IMR-90 (cell line): ENCODE measurements around the gene ZNF3. TPM values are rescaled to one million over a fixed set of nuclear protein-coding genes. Genes with fewer than 3 reads are reported as not detected.
A peak's percentile ranks its signal among the peaks of the same experiment; 100 is the strongest.

Experiments used
- ATAC-seq: fragments of 200-7000 bp; cut with Tn5 transposase; 2 replicates; pipeline ENCODE4 v1.9.1; 2020; ENCODE audit warnings: low read depth, mild to moderate bottlenecking, moderate library complexity
- BruUV-seq: library from RNA; stranded (reverse); fragments of 400-500 nt; replicated peaks from 2 replicates; lab custom pipeline; 2021; lab: Mats Ljungman, UMichigan
- CTCF ChIA-PET: fragments of 300-600 bp; formaldehyde crosslinking; extraction: SDS; loops from one replicate; lab custom pipeline; 2021; ENCODE audit warnings: antibody characterized with exemption; lab: Yijun Ruan, JAX
- POLR2A ChIA-PET: fragments of 300-600 bp; sonication (Branson Sonifier 250); formaldehyde crosslinking; loops from one replicate; lab custom pipeline; 2022; ENCODE audit warnings: antibody characterized with exemption; ENCODE audit not compliant: unreplicated experiment; lab: Charles Lee
- DNase-seq: peaks from one replicate; pipeline ENCODE4 v3.0.0; 2013
- H2AFZ ChIP-seq: replicated peaks from 2 replicates; pipeline ENCODE3; 2013; ENCODE audit warnings: low read length, mild to moderate bottlenecking; ENCODE audit not compliant: poor library complexity
- H2AK5ac ChIP-seq: 2 replicates; pipeline ENCODE4 v1.6.1; 2013; ENCODE audit warnings: low read depth, low read length, inconsistent platforms
- H2AK9ac ChIP-seq: replicated peaks from 2 replicates; pipeline ENCODE3; 2013; ENCODE audit warnings: mild to moderate bottlenecking, low read depth, low read length, moderate library complexity; ENCODE audit not compliant: poor library complexity
- H2BK120ac ChIP-seq: 2 replicates; pipeline ENCODE4 v1.6.1; 2013; ENCODE audit warnings: low read depth, low read length, inconsistent platforms
- H2BK15ac ChIP-seq: 3 replicates; pipeline ENCODE4 v1.6.1; 2013; ENCODE audit warnings: low read depth, low read length, inconsistent platforms
- H2BK20ac ChIP-seq: 2 replicates; pipeline ENCODE4 v1.6.1; 2013; ENCODE audit warnings: low read depth, mild to moderate bottlenecking, inconsistent platforms, low read length, moderate library complexity
- H2BK5ac ChIP-seq: 2 replicates; pipeline ENCODE4 v1.6.1; 2013; ENCODE audit warnings: mild to moderate bottlenecking, low read depth, low read length, inconsistent platforms; ENCODE audit not compliant: poor library complexity, severe bottlenecking
- H3K14ac ChIP-seq: replicated peaks from 2 replicates; pipeline ENCODE4 v1.6.1; 2013; ENCODE audit warnings: low read depth, low read length, inconsistent platforms
- H3K18ac ChIP-seq: 2 replicates; pipeline ENCODE4 v1.6.1; 2013; ENCODE audit warnings: low read depth, low read length, control low read depth
- H3K23ac ChIP-seq: 2 replicates; pipeline ENCODE4 v1.6.1; 2013; ENCODE audit warnings: low read depth, low read length, inconsistent platforms
- H3K27ac ChIP-seq: 2 replicates; pipeline ENCODE4 v1.5.1; 2013; ENCODE audit warnings: mild to moderate bottlenecking, control low read depth, low read length; ENCODE audit not compliant: insufficient read depth
- H3K27me3 ChIP-seq: 2 replicates; pipeline ENCODE4 v1.6.1; 2013; ENCODE audit warnings: low read length; ENCODE audit not compliant: control insufficient read depth, insufficient read depth
- H3K36me3 ChIP-seq: 2 replicates; pipeline ENCODE4 v1.6.1; 2013; ENCODE audit warnings: low read length, mixed read lengths; ENCODE audit not compliant: control insufficient read depth, insufficient read depth
- H3K4ac ChIP-seq: 2 replicates; pipeline ENCODE4 v1.6.1; 2013; ENCODE audit warnings: low read depth, low read length, inconsistent platforms
- H3K4me1 ChIP-seq: 2 replicates; pipeline ENCODE4 v1.6.1; 2013; ENCODE audit warnings: low read length, mixed read lengths; ENCODE audit not compliant: control insufficient read depth, insufficient read depth
- H3K4me2 ChIP-seq: 2 replicates; pipeline ENCODE4 v1.6.1; 2013; ENCODE audit warnings: low read depth, mild to moderate bottlenecking, control low read depth, low read length, moderate library complexity
- H3K4me3 ChIP-seq: 2 replicates; pipeline ENCODE4 v1.5.1; 2013; ENCODE audit warnings: low read depth, mild to moderate bottlenecking, control low read depth, low read length, moderate library complexity; ENCODE audit not compliant: insufficient read depth
- H3K56ac ChIP-seq: 2 replicates; pipeline ENCODE4 v1.6.1; 2013; ENCODE audit warnings: low read length, inconsistent platforms; ENCODE audit not compliant: insufficient read depth; ENCODE audit errors: extremely low read depth
- H3K79me1 ChIP-seq, 2 experiments: 2 replicates each; pipeline ENCODE4 v1.6.1; 2013; ENCODE audit warnings: low read length in 2 of 2, inconsistent platforms in 1 of 2, low read depth in 1 of 2
- H3K9ac ChIP-seq: 2 replicates; pipeline ENCODE4 v1.6.1; 2013; ENCODE audit warnings: low read depth, low read length, control low read depth
- H3K9me1 ChIP-seq: 2 replicates; pipeline ENCODE4 v1.6.1; 2013; ENCODE audit warnings: low read length, inconsistent platforms; ENCODE audit not compliant: insufficient read depth
- H3K9me3 ChIP-seq: 2 replicates; pipeline ENCODE4 v1.6.1; 2013; ENCODE audit warnings: low read length; ENCODE audit not compliant: control insufficient read depth, insufficient read depth
- H4K20me1 ChIP-seq: 2 replicates; pipeline ENCODE4 v1.6.1; 2013; ENCODE audit warnings: low read length, inconsistent platforms; ENCODE audit not compliant: insufficient read depth
- H4K5ac ChIP-seq: 2 replicates; pipeline ENCODE4 v1.6.1; 2013; ENCODE audit warnings: mild to moderate bottlenecking, low read depth, low read length, control low read depth
- H4K8ac ChIP-seq, 2 experiments: 2 replicates each; pipeline ENCODE4 v1.6.1; 2013; ENCODE audit warnings: low read depth in 2 of 2, low read length in 2 of 2, control low read depth in 1 of 2, inconsistent platforms in 1 of 2
- H4K91ac ChIP-seq: 2 replicates; pipeline ENCODE4 v1.6.1; 2013; ENCODE audit warnings: low read depth, low read length, inconsistent platforms; ENCODE audit not compliant: insufficient read depth
- BHLHE40 ChIP-seq: fragments of 150-350 bp; IDR thresholded peaks from 2 replicates; pipeline ENCODE4 v1.6.1; 2016; ENCODE audit warnings: mild to moderate bottlenecking, low read depth, low read length
- FOS ChIP-seq: fragments of 150-350 bp; IDR thresholded peaks from 2 replicates; pipeline ENCODE4 v1.6.1; 2016; ENCODE audit warnings: low read depth, low read length
- MAFK ChIP-seq: IDR thresholded peaks from 2 replicates; pipeline ENCODE4 v1.6.1; 2012; ENCODE audit warnings: low read depth, low read length, improper control_type of control experiment
- MXI1 ChIP-seq: IDR thresholded peaks from 2 replicates; pipeline ENCODE4 v1.6.1; 2012; ENCODE audit warnings: low read depth, mild to moderate bottlenecking, low read length, moderate library complexity, borderline replicate concordance
- POLR2A ChIP-seq: IDR thresholded peaks from 2 replicates; pipeline ENCODE4 v1.6.1; 2012; ENCODE audit warnings: mild to moderate bottlenecking, low read depth, low read length
- RAD21 ChIP-seq: IDR thresholded peaks from 2 replicates; pipeline ENCODE4 v1.6.1; 2012; ENCODE audit warnings: low read length, improper control_type of control experiment
- RCOR1 ChIP-seq: IDR thresholded peaks from 2 replicates; pipeline ENCODE4 v1.6.1; 2012; ENCODE audit warnings: mild to moderate bottlenecking, low read length, improper control_type of control experiment; ENCODE audit not compliant: insufficient replicate concordance
- WGBS, 2 experiments: methylation state at CpG; one replicate each; pipeline versions ENCODE4 v1.1.5 to v1.1.7; 2013; ENCODE audit warnings: missing lambda C conversion rate in 2 of 2; ENCODE audit not compliant: insufficient read length in 1 of 2; ENCODE audit errors: extremely low coverage in 2 of 2; 5-methylcytosine and 5-hydroxymethylcytosine counted together
- dilution Hi-C: fragments of 300-500 bp; cut with HindIII; formaldehyde crosslinking; loops from one replicate; pipeline ENCODE4 v1.14.3; 2018; ENCODE audit warnings: low sequenced_read_pairs; ENCODE audit not compliant: unreplicated experiment
- in situ Hi-C: fragments of 300-500 bp; cut with MboI; formaldehyde crosslinking; loops from 3 replicates; pipeline ENCODE4 v1.14.3; 2019; ENCODE audit warnings: low sequenced_read_pairs, inconsistent platforms, mixed read lengths
- intact Hi-C: fragments of 100-400 bp; cut with micrococcal nuclease; formaldehyde crosslinking; loops from 2 replicates; pipeline ENCODE4 v1.10.0; 2022
- polyA plus RNA-seq, 3 experiments: library from polyadenylated mRNA; depleted of rRNA; stranded (reverse); fragments of >200 nt; gene quantifications; 2 replicates each; pipeline ENCODE4 v1.2.3, GENCODE V29; 2012; ENCODE audit warnings: low replicate concordance in 1 of 3
- total RNA-seq: library from RNA; depleted of rRNA; stranded (reverse); fragments of >200 nt; gene quantifications from 2 replicates; pipeline ENCODE4 v1.2.3, GENCODE V29; 2012

The ZNF3 gene
- total and polyA plus RNA-seq, 2 of the 4 experiments (the other 2 are of a cell fraction), result 24.8 to 30.8 TPM

GRCh38 chr7:100034871-100035510 is 46.5 kb downstream of the ZNF3 start:
- Histone ChIP-seq H4K20me1 (peaks cover 9% of the 10 kb centered on the region; the same call in 1 of the 2 replicates), H3K14ac (peak overlapping the region; percentile 74), H3K9ac (no peak overlapping the region), H3K9me1 (peaks cover 12% of the 10 kb centered on the region), H4K5ac (peak overlapping the region; percentile 37; the same call in 1 of the 2 replicates), H3K4ac (peak overlapping the region; percentile 80), H2BK20ac (peak overlapping the region; percentile 97), H2AFZ (no peak overlapping the region), H3K4me2 (peak overlapping the region; percentile 39; the same call in 1 of the 2 replicates), H4K8ac (peak overlapping the region in 1 of 2 experiments; percentile 81; a peak in 3 of 4 replicates), H3K18ac (peak overlapping the region; percentile 74), H3K79me1 (peaks cover 37 to 69% of the 10 kb centered on the region in 2 experiments), H3K56ac (peak overlapping the region; percentile 67), H2BK120ac (peak overlapping the region; percentile 97), H3K23ac (peak overlapping the region; percentile 90; the same call in 1 of the 2 replicates), H3K4me1 (peaks cover 16% of the 10 kb centered on the region), H3K27me3 (no peaks in the 10 kb centered on the region), H3K36me3 (peaks cover 45% of the 10 kb centered on the region), H3K9me3 (peaks cover 13% of the 10 kb centered on the region), H2BK5ac (peak overlapping the region; percentile 95), H3K4me3 (no peak overlapping the region), H3K27ac (peak overlapping the region; percentile 28; the same call in 1 of the 2 replicates), H4K91ac (peak overlapping the region; percentile 71), H2AK5ac (peak overlapping the region; percentile 55), H2BK15ac (peak overlapping the region; percentile 53; the same call in 1 of the 3 replicates), H2AK9ac (no peak overlapping the region)
- intact Hi-C loops, result loop anchor here (2.0 kb wide), 1 partner anchor 14 kb away; the partner anchor contains the start of gene ZSCAN21
- ChIA-PET POLR2A (interaction anchor here (0.6 kb wide), 1 partner anchor 18 kb away, joined by 8 read pairs; no protein-coding TSS in a partner anchor), CTCF (interaction anchor here (0.6 kb wide), 1 partner anchor 112 kb away, joined by 3 read pairs; no protein-coding TSS in a partner anchor)
- dilution Hi-C loops, result no loop called here
- ATAC-seq (peak; percentile 98), DNase-seq (peak; percentile 98)
- in situ Hi-C loops, result no loop called here
- 33% methylated on average over 3 of the region's 8 CpGs; no CpG with 5 or more reads in 1 of the 2 experiments for WGBS, 2 experiments
- no TSS peak for BruUV-seq
- peak; percentile 19; the same call in 1 of the 2 replicates for TF ChIP-seq MXI1
- TF ChIP-seq POLR2A, result peak; percentile 54
- peak; percentile 80 for TF ChIP-seq FOS
- peak; percentile 85 for TF ChIP-seq BHLHE40
- no peak for TF ChIP-seq MAFK
- 0 out of 2 replicates have a peak, but pooled peaks have one; percentile 8 for TF ChIP-seq RAD21
- TF ChIP-seq RCOR1, result no peak
